Renal pelvis (tissue), 4 donors: ENCODE data around the gene HDAC4. TPM values are rescaled to one million over a fixed set of nuclear protein-coding genes. Genes with fewer than 3 reads are reported as not detected.

Experiments
- DNase-seq: peaks from one replicate; pipeline ENCODE4 v3.0.0-alpha.2; 2013
- polyA plus RNA-seq, 3 donors: library from polyadenylated mRNA; unstranded; fragments of 120-200 nt; gene quantifications; one replicate each; pipeline ENCODE4 v1.2.1, GENCODE V29; 2013; ENCODE audit not compliant: insufficient read length in 3 of 3

The HDAC4 gene
- polyA plus RNA-seq, 3 donors, result 13.7 to 23.9 (median 14.0) TPM

- no peak for DNase-seq
These were observed 28.9 kb upstream of the HDAC4 start for GRCh38 chr2:239429473-239430350.

- DNase-seq, result no peak
These were observed 24.8 kb upstream of the HDAC4 start for GRCh38 chr2:239425631-239426030.

- DNase-seq, result no peak
These were observed 23.7 kb upstream of the HDAC4 start for GRCh38 chr2:239424337-239425045.

GRCh38 chr2:239423551-239423950, 22.7 kb upstream of the HDAC4 start:
- DNase-seq, result no peak

- DNase-seq, result no peak
These were observed 21.0 kb upstream of the HDAC4 start for GRCh38 chr2:239421851-239422250.

GRCh38 chr2:239420082-239420481, 19.3 kb upstream of the HDAC4 start:
- no peak for DNase-seq

- no peak for DNase-seq
These were observed 18.1 kb upstream of the HDAC4 start for GRCh38 chr2:239418918-239419317.

- no peak for DNase-seq
These were observed 12.2 kb upstream of the HDAC4 start for GRCh38 chr2:239412905-239413603.

GRCh38 chr2:239411549-239412319, 10.9 kb upstream of the HDAC4 start:
- no peak for DNase-seq

- no peak for DNase-seq
These were observed 10.3 kb upstream of the HDAC4 start for GRCh38 chr2:239411117-239411516.

- DNase-seq, result no peak
These were observed 9.2 kb upstream of the HDAC4 start for GRCh38 chr2:239409976-239410375.

GRCh38 chr2:239407112-239407511, 6.3 kb upstream of the HDAC4 start:
- no peak for DNase-seq

- DNase-seq, result no peak
These were observed 5.6 kb upstream of the HDAC4 start for GRCh38 chr2:239406316-239406995.

GRCh38 chr2:239405071-239405470, 4.3 kb upstream of the HDAC4 start:
- no peak for DNase-seq

- DNase-seq, result no peak
These were observed 1.8 kb upstream of the HDAC4 start for GRCh38 chr2:239402666-239403065.

- DNase-seq, result peak; percentile 69
These were observed 1.0 kb upstream of the HDAC4 start for GRCh38 chr2:239401881-239402233.

- DNase-seq, result peak; percentile 98
These were observed 454 bp upstream of the HDAC4 start for GRCh38 chr2:239401067-239401880.

GRCh38 chr2:239399921-239400595, 762 bp downstream of the HDAC4 start:
- DNase-seq, result no peak

GRCh38 chr2:239399433-239399920, 1.3 kb downstream of the HDAC4 start:
- peak; percentile 52 for DNase-seq

GRCh38 chr2:239398521-239398921, 2.3 kb downstream of the HDAC4 start:
- no peak for DNase-seq
